ENCODE data around the gene MRM1.

MRM1 gene, protein sequence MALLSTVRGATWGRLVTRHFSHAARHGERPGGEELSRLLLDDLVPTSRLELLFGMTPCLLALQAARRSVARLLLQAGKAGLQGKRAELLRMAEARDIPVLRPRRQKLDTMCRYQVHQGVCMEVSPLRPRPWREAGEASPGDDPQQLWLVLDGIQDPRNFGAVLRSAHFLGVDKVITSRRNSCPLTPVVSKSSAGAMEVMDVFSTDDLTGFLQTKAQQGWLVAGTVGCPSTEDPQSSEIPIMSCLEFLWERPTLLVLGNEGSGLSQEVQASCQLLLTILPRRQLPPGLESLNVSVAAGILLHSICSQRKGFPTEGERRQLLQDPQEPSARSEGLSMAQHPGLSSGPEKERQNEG

GRCh38 chr17:36601303-36602029, at the start of gene MRM1:
Gene MRM1, plus strand, starts transcription at chr17:36601583. Its CDS starts 228 bp downstream, at chr17:36601811.
- peak; percentile 81 to 90 for DNase-seq (ENCODE audit: low read depth in 2 of 2)

DNA sequence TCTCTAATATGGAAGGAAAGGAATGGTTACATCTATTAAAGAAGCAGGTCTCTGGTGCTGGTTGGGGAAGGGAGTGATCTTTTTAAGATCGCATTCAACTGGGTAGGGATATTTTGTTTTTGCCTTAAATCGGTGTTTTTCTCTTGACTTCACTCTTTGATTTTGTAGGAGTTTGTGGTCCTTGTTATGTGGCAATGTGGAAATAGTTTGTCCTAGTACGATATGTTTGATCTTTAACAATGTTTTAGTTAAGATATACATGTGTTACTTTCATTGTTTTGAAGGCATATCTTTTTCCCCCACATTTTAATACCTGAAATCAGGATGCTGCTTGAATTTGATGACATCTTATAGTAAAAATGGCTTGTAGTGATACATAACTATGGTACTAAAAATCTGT, 47.9 kb upstream of the MRM1 start:
- DNase-seq (ENCODE audit: low read depth in 2 of 2) = no peak

DNA sequence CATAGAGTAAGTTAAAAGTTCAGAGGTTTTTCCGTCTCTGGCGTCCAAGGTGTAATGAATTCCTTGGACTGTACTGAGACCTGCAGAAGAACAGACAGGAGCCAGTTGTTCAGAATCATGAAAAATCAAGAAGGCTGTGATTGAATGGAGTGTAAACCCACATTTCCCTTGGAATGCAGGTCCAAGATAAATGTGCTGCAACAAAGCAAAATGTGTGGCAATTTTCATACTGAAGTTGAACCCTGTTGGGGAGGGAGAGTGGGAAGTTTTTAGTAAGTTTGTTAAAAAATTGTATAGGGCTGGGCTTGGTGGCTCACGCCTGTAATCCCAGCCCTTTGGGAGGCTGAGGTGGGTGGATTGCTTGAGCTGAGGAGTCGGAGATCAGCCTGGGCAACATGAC, 35.3 kb upstream of the MRM1 start:
- DNase-seq (ENCODE audit: low read depth in 2 of 2) = no peak

DNA sequence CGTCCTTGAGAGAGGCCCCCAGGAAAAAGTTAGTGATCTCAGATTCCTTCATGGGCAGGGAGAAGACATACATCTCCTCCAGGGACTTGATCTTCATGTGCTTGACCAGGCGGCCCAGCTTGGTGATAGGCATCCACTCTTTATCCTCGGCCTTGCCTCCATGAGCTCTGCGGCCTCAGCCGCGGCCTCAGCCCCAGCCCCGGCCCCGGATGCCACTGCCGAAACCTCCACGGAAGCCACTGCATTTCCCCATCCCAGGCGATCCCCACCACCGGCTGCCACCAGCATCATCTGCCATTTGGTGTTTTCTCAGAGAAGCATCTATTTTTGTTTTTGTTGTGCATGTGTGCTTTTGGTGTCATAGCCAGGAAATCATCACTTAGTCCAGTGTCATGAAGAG, 26.4 kb upstream of the MRM1 start:
- no peak for DNase-seq (ENCODE audit: low read depth in 2 of 2)

DNA sequence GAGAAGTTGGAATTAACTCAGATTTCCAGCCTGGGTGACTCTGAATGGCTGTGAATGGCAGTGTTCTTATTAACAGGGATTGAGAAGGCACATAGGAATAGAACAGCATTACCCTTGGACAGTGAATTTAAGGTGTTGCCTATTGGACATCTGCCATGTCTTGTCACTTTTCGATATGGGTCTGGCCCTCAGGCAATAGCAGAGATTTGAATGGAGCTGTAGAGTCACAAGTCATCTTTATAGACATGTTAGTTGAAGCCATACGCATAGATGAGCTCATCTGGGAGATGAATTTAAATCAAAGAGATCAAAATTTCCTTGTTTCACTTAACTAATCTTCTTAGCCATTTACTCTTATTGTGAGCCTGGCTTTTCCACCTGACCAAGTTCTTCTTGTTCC, 24.6 kb upstream of the MRM1 start:
- no peak for DNase-seq (ENCODE audit: low read depth in 2 of 2)

DNA sequence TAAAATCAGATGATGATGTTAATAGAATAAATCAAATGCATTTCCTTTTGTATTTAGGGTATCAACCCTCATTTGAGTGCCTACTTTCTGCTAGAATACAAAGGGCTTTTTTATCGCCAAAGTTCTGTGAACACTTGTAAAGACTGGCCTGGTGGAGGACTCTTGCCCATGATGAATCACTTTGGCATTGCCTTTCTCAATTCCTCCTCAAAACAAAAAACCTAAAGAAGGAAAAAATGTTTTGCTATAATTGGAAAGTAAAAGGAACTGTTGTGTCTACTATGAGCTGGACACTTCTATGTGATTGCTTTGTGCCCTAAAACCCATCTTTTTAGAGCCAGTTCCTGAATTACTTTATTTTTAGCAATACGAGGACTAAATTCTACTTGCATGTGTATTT, 22.7 kb upstream of the MRM1 start:
- DNase-seq (ENCODE audit: low read depth in 2 of 2) = no peak

DNA sequence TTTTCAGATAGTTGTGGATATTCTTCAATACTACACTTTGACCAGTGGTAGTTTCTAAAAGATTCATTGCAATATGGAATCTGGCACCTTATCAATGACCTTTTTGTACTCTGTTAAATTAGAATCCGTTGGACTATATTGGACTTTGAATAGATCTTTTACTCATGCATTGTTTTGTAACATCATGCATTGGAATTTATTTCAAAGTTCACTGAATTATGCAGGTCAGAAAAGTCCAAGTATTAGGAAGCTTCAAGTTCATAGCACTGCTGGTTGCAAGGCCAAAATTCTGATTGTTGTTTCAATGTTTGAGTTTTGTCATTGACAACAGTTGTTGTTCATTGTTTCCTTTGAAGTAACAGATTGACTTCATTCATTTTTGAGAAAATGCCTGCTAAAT, 17.6 kb upstream of the MRM1 start:
- DNase-seq (ENCODE audit: low read depth in 2 of 2) = no peak

GRCh38 chr17:36586138-36586537, 15.2 kb upstream of the MRM1 start:
- DNase-seq (ENCODE audit: low read depth in 2 of 2) = no peak

GRCh38 chr17:36590082-36590481, 11.3 kb upstream of the MRM1 start:
- no peak for DNase-seq (ENCODE audit: low read depth in 2 of 2)

DNA sequence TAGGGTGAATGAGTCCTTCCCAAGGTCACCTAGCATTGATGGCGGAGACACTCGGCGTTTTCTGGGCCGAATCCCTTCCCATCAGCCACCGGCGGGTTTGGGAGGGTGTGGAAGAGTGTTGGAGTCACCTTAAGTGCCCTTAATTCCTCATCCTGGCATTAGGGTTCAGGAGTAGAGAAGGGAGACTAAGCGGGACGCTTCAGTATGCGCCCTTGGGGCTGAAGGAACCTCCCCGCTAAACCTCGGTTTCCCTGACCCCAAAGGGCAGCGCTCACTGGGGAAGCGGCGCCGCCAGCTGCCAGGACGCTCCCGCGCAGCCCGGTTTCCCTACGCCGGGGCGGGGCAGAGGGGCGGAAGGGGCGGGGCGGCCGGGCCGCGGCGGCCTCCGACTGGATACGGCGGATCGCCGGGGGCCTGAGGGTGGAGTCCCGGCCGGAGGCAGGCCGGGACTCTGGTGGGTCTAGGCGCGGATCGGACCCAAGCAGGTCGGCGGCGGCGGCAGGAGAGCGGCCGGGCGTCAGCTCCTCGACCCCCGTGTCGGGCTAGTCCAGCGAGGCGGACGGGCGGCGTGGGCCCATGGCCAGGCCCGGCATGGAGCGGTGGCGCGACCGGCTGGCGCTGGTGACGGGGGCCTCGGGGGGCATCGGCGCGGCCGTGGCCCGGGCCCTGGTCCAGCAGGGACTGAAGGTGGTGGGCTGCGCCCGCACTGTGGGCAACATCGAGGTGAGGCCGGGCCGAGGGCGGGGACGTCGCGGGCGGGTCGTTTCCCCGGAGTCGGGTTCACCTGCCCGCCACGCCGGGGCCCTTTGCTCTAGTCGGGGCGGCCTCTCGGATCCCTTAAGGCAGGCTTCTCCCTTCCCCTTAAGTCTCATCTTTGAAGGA, 9.7 kb upstream of the MRM1 start, which contains the start of gene DHRS11:
TSS of gene DHRS11 (plus strand) at position 446 of the 882 bp plus-strand sequence. CDS start at position 577, 131 bp downstream.
- DNase-seq (ENCODE audit: low read depth in 2 of 2) = peak; percentile 56 to 59

DNA sequence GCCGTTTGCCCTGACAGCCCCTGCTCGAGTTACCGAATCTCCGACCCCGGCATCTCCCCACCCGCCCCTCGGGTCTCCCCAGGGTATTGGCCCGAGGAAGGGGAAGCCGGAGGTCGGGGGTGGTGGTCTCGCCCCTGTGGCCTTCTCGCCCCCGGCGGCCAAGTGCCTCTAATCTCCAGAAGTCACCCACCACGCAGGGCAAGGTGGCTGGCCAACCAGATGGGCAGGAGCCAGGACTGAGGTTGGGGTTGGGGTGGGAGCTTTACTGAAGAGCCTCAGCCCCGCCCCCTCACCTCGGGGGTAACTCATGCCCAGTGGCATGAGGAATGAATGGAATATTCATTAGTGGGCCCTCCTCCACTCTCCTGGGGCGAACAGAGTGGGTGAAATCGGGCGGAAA, 9.1 kb upstream of the MRM1 start:
- no peak for DNase-seq (ENCODE audit: low read depth in 2 of 2)

DNA sequence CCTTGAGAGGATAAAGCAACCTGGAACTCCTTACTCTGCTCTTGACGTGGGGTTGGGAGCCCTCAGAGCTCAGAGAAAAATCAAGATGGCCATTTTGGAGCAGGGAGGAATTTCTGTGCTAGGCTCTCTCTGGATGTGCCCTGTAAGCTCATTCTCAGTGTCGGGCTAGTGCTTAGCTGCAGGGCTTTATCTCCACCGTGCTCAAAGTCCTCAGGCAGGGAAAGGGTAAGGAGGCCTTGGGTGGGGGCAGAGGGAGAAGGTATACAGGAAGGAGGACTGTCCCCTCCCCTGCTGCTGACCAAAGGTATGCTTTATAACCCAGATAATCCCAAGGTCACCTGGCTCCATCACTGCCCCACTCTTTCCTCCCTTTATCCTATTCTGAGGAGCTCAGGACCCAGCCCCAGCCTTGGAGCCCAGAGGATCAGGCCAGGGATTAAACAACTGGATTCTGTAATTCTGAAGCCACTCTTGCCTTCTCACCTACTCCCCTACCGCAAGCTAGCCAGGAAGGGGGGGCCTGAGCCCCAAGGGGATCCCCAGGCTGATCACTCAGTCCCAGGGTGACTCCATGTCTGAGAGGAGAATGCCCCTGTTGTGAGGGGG, 8.6 kb upstream of the MRM1 start:
- DNase-seq (ENCODE audit: low read depth in 2 of 2) = no peak

GRCh38 chr17:36593656-36594316, 7.6 kb upstream of the MRM1 start:
- DNase-seq (ENCODE audit: low read depth in 2 of 2) = no peak

DNA sequence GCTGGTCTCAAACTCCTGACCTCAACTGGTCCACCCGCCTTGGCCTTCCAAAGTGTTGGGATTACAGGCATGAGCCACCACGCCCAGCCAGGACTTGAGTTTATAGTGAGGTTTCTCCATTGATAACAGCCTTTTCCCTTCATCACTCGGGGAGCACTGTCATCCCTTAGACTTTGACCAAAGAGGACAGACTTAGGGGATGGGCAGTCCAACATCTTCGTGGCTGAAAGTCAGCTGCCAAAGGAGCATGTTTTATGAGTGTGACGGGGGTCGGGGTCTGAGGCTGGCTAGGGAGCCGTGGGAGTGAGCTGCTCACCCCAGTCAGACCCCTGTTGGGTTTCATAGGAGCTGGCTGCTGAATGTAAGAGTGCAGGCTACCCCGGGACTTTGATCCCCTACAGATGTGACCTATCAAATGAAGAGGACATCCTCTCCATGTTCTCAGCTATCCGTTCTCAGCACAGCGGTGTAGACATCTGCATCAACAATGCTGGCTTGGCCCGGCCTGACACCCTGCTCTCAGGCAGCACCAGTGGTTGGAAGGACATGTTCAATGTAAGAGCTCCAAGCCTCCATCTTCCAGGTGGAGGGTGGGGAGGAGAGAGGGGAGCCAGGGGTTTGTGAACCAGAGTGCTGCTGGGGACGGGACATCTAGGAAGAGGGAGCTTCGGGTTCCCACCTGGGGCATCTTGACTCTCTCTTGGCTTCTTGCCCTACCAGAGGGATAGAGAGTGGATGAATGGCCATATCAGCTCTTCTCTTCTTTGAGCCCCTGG, 6.6 kb upstream of the MRM1 start:
- DNase-seq (ENCODE audit: low read depth in 2 of 2) = no peak

GRCh38 chr17:36597226-36597625, 4.2 kb upstream of the MRM1 start:
- no peak for DNase-seq (ENCODE audit: low read depth in 2 of 2)

- DNase-seq (ENCODE audit: low read depth in 2 of 2) = no peak
These were observed 3.3 kb upstream of the MRM1 start for GRCh38 chr17:36597866-36598777.

GRCh38 chr17:36598951-36599401, 2.4 kb upstream of the MRM1 start:
- DNase-seq (ENCODE audit: low read depth in 2 of 2) = no peak

GRCh38 chr17:36599546-36600250, 1.7 kb upstream of the MRM1 start:
- no peak for DNase-seq (ENCODE audit: low read depth in 2 of 2)

DNA sequence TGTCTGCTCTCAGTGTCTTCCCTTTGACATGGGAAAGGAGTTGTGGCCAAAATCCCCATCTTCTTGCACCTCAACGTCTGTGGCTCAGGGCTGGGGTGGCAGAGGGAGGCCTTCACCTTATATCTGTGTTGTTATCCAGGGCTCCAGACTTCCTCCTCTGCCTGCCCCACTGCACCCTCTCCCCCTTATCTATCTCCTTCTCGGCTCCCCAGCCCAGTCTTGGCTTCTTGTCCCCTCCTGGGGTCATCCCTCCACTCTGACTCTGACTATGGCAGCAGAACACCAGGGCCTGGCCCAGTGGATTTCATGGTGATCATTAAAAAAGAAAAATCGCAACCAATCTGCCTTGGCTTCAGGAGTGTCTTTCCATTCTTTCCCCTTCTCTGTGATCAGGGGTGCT, 918 bp upstream of the MRM1 start:
- DNase-seq (ENCODE audit: low read depth in 2 of 2) = no peak
